HG03064 (cell line): ENCODE measurements around the gene HAS3.
"Not testable (repeated sequence)": the region's sequence is repeated elsewhere in the genome, so short reads cannot be mapped to it uniquely, and the experiment has no call there.

ENCODE experiments used
- ATAC-seq: cut with Tn5 transposase; IDR thresholded peaks from one replicate; pipeline ENCODE4 v1.9.1; 2021; ENCODE audit warnings: low read depth; ENCODE audit not compliant: unreplicated experiment

HAS3 gene

DNA sequence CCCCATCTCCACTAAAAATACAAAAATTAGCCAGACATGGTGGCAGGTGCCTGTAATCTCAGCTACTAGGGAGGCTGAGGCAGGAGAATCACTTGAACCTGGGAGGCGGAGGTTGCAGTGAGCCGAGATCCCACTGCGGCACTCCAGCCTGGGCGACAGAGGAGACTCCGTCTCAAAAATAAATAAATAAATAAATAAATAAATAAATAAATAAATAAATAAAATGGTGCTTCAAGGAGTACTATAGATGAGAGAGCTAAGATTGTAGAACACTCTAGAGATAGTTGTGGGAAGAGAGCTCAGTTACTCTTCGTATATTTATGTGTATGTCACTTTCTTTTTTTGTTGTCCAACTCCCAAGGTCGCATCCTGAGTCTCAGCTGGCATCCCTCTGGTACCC lies 34.0 kb downstream of the HAS3 start:
- not testable (repeated sequence) for ATAC-seq

DNA sequence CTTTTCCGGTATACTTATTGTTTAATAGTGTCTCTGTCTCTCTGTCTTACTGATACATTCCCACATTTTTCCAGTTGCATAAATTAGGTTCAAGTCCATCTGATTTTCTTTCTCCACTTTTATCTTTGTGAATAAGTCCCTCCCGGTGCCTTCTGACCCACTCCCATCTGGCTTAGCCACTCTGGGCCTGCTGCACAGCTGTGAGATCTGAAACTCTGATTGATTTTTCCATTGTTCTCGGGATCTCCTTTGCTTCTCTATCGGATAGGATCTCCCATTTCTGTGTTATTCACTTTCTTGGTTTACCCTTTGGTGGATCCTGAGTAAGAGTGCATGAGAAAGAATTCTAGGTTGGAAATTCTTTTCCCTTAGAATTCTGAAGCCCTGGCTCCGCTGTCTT lies 35.6 kb downstream of the HAS3 start:
- ATAC-seq, result no peak

DNA sequence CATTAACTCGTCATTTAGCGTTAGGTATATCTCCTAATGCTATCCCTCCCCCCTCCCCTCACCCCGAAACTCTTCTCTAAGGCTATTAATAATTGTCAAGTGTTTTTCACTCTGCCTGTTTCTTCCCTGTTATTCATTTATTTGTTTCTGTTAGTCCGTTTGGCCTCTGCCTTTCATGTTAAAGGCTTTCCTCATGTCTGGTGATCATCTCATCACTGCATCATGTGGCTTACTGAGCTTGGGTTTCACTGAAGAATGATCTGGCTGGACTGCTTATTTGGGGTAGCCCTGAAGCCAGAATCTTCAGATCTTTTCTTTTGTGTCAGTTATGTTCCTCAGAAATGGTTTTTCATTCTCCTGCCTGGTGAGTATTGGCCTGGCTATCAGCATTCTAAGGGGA lies 36.5 kb downstream of the HAS3 start:
- ATAC-seq, result no peak

DNA sequence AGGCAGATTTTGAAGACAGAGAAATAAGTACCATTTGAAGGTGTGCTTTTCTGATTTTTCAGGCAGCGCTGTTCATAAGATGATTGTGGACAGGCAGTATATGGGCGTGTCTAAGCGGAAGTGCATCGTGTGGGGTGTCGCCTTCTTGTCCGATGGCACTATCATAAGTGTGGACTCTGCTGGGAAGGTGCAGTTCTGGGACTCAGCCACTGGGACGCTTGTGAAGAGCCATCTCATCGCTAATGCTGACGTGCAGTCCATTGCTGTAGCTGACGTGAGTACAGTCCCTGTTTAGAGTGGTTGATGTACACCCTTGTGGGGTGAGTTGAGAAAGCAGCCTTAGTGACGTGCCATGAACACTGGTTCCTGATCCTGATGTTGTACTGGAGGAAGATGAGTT lies 37.7 kb downstream of the HAS3 start:
- ATAC-seq, result no peak

DNA sequence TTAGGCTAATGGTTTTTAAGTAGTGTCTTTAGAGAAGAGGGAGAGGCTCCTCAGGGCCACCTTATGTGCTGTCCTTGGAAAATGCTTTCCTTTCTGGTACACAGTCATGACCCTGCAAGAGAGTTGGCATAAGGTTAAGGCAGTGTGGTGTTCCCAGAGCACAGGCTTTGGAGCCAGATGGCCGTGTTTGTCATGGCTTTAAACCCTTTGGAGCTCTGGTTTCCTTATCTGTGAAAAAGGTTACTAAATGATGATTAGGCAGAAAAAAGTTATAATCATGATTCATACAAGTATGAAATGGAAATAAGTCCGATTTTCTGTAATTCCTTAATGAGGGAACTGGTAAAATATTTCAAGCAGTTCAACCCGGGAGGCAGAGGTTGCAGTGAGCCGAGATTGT lies 40.2 kb downstream of the HAS3 start:
- ATAC-seq, result no peak

DNA sequence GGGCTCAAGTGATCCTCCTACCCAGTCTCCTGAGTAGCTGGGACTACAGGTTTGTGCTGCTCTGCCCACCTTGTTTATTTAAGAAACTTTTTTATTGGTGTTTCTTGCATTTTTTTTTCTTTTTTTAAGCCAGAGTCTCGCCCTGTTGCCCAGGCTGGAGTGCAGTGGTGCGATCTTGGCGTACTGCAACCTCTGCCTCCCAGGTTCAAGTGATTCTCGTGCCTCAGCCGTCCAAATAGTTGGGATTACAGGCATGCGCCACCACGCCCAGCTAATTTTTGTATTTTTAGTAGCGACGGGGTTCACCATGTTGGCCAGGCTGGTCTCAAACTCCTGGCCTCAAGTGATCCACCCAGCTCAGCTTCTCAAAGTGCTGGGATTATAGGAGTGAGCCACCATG lies 44.2 kb downstream of the HAS3 start:
- not testable (repeated sequence) for ATAC-seq

DNA sequence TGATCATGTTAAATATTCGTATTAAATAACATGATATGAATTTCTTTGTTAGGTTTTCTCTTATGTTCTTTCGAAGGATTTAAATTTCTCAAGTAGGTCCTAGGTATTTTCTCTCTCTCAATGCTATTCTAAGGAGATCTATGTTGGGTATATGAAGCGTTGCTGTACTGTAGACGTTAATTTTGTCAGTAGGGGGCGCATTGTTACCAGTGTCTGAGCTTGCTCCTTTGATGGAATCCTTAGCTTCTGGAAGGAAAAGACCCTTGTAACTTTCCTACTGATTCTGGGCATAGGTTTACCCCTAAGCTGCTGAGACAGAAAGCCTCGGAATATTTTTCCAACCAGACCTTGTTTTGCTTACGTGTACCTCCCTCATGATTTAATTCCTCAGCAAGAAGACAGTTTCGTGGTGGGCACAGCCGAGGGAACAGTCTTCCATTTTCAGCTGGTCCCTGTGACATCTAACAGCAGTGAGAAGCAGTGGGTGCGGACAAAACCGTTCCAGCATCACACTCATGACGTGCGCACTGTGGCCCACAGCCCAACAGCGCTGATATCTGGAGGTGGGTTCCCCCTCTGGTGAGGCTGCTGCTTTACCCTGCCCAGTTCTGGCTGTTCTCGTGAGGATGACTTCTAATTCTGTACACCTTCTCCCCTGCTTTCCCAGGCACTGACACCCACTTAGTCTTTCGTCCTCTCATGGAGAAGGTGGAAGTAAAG lies 44.9 kb downstream of the HAS3 start:
- ATAC-seq, result no peak

DNA sequence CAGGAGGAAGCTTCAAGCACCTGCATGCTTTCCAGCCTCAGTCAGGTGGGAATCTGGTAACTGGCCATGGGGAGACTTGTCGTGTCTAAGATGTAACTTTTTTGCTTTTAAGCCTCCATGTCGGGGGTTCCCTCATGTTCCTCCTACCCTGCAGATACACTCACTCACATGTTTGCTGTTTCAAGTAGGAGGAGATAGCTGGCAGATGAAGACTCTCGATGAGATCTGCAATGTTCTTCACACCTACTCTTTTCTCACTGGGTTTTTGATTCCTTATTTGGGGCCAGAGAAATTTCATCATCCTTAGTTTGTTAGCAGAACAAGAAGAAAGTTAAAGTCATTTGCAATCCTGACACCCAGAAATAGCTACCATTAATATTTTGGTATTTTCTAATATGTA lies 51.7 kb downstream of the HAS3 start:
- no peak for ATAC-seq

DNA sequence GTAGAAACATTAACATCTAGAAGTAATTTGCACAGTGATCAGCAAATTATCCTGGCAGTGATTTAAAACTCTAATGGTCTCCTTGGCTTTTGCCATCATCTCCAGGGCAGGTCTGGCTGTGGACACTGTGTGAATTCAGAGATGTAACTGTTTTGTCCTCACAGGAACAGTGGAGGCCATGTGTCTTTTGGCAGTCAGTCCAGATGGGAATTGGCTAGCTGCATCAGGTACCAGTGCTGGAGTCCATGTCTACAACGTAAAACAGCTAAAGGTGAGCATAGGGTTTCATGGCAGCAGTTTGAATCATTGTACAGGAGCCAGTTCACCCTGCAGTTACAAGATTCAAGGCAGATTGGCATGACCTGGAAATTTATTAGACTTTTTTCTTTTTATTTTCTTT lies 54.7 kb downstream of the HAS3 start:
- ATAC-seq, result no peak

DNA sequence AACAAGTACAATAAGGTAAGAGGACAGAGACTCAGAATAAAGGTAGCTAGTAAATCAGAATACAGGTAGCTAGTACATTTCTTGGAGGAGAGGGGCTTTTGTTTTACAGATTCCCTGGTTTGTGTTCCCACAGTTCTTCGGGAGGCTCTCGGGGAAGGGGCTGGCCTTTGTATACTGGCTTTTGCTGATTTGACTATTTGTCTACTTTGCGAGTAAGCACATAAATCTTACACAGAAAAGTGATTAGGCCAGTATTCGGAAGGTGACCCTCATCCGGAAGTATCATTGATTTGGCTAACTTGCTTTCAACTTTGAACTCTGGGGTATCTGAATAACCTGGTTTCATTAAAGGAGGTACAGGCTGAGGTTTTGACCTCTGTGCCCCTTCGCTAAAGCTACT lies 60.1 kb downstream of the HAS3 start:
- no peak for ATAC-seq

DNA sequence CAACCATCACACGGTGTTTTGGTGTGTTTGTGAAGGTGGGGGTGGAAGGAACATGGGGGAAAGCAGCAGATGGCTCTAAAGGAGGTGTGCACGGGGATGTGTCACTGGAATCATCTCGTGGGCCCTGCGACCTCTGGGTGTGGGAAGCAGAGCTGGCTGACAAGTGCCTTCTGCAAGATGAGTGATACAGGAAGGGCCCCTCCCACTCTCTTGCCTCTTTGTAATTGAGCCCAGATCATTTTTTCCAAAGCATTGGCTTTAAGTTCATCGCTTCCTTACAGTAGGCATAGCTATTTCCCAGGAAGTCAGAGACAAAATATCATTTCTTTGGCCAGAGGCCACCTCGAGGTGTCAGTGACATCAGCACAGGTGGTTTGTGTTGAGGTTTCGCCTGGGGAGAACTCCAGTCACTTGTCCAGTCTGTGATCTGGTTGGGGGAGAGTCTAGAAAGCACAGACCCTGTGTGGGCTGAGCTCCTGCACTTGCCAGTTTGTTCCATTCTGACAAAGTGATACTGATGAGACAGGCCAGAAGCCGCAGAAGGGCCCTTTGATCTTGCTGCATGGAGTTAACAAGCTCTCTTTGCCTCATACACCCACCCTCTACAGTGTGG lies 60.9 kb downstream of the HAS3 start:
- no peak for ATAC-seq

DNA sequence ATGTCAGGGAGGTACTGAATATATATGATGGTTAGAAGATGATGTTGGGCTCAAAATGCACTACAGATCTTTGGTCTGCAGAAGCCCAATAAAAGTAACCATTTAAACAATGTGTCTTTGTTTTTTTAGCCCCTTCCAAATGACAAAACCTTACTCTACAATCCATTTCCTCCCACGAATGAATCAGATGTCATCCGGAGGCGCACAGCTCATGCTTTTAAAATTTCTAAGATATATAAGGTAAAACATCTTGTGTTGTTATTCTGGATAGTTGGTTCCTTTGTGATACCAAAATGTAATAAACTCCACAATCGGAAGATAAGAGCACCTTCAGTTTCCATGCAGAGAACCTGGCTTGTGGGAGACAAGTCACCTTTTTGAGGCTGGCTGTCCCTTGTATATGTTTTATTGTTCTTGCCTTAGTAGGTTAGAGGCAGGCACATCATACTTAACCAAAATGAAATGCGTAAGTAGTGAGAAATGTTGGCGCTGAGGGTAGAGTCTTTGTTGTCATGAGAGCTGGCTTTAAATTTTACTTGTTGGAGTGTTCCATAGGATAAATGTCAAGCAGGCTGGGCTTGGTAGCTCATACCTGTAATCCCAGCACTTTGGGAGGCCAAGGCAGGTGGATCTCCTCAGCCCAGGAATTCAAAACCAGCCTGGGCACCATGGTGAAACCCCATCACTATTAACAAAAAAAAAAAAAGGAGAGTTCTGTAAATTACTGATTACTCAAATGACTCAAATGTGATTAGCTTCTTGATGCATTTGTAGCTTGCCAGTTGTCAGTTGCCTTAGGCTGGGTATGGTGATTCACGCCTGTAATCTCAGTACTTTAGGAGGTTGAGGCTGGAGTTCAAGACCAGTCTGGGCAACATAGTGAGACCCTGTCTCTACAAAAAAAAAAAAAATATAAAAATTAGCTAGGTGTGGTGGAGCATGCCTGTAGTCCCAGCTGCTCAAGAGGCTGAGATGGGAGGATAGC lies 61.8 kb downstream of the HAS3 start:
- no peak for ATAC-seq
